Sciatic nerve (tissue), 2 donors: ENCODE data around the gene GPR146. TPM values are rescaled to one million over a fixed set of nuclear protein-coding genes. Genes with fewer than 3 reads are reported as not detected.
"Not testable (repeated sequence)": the region's sequence is repeated elsewhere in the genome, so short reads cannot be mapped to it uniquely, and the experiment has no call there.

Experiments
- ATAC-seq: fragments of 200-7000 bp; cut with Tn5 transposase; one replicate; pipeline ENCODE4 v1.9.1; 2020; ENCODE audit warnings: mild to moderate bottlenecking, moderate library complexity
- DNase-seq: peaks from one replicate; pipeline ENCODE4 v3.0.0-alpha.2; 2020; ENCODE audit warnings: low spot score
- intact Hi-C: fragments of 100-400 bp; cut with DNase I; formaldehyde crosslinking; loops from one replicate; pipeline ENCODE4 v1.14.2; 2022
- total RNA-seq: library from RNA; stranded (reverse); fragmentation: NEBNext Ultra II Directional; extraction: Animal tissue kit (Norgen Biotek cat#: 25700); gene quantifications from one replicate; pipeline ENCODE4 v1.2.1, GENCODE V29; 2021
- donor health status: DM: no; HTN: no; CAD: no.
- donor health status: DM: no; HTN: no; CAD: no.

GPR146 gene
- 50.5 TPM for total RNA-seq

DNA sequence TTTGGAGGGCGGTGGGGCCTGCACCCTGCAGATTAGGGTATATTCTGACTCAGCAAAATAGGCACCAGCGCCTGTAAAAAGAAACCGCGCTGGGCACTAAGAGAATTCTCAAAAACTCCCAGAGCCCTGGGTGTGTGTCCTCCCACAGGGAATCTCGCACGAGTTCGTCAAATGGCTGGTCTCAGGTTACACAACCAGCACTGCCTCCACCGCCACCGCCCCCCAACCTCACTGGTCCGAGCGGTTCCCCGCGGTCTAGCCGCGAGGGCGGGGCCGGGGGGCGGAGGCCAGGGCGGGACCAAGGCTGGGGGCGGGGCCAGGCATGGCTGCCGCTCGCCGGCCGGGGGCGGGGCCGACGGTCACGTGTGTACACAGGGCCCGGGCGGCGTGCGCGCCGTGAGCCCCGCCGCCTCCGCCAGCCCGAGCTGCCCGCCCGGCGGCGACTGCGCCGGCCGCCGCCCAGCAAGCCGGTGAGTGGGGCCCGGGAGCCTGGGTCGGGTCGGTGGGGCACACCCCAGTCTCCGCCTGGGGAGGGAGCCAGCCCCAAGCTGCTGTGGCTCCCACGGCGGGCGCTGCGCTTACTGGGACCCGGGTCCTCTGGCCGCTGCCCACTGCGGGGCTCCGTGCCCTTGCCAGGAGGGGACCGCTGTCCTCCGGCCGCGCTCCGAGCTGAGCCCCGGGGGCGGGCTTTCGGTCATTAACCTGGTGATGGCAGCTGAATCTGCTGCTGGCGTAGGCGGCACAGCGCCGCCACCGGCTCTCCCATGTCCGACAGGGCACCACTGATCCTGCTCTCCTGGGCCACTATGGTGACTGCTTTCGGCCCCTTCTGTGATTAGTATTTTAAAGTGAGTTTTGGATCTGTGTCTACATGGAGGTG lies at the start of gene GPR146:
GPR146 (plus strand) TSS at position 358 of the 880 bp plus-strand sequence. CDS start 12,970 bp downstream, outside the sequence.
- peak; percentile 98 for DNase-seq
- ATAC-seq = peak; percentile 98
- intact Hi-C loops = no loop called here

GRCh38 chr7:994592-995308 lies 49.6 kb upstream of the GPR146 start:
- intact Hi-C loops = loop anchor here (2.0 kb wide), 1 partner anchor 70 kb away; no protein-coding TSS in a partner anchor
- DNase-seq (no peak), ATAC-seq (no peak)

- DNase-seq = no peak
- no peak for ATAC-seq
- intact Hi-C loops = loop anchor here (2.0 kb wide), 1 partner anchor 69 kb away; no protein-coding TSS in a partner anchor
Measured at GRCh38 chr7:995571-995970, 48.8 kb upstream of the GPR146 start.

GRCh38 chr7:996079-996872 lies 48.1 kb upstream of the GPR146 start:
- intact Hi-C loops = no loop called here
- ATAC-seq (no peak), DNase-seq (no peak)

DNA sequence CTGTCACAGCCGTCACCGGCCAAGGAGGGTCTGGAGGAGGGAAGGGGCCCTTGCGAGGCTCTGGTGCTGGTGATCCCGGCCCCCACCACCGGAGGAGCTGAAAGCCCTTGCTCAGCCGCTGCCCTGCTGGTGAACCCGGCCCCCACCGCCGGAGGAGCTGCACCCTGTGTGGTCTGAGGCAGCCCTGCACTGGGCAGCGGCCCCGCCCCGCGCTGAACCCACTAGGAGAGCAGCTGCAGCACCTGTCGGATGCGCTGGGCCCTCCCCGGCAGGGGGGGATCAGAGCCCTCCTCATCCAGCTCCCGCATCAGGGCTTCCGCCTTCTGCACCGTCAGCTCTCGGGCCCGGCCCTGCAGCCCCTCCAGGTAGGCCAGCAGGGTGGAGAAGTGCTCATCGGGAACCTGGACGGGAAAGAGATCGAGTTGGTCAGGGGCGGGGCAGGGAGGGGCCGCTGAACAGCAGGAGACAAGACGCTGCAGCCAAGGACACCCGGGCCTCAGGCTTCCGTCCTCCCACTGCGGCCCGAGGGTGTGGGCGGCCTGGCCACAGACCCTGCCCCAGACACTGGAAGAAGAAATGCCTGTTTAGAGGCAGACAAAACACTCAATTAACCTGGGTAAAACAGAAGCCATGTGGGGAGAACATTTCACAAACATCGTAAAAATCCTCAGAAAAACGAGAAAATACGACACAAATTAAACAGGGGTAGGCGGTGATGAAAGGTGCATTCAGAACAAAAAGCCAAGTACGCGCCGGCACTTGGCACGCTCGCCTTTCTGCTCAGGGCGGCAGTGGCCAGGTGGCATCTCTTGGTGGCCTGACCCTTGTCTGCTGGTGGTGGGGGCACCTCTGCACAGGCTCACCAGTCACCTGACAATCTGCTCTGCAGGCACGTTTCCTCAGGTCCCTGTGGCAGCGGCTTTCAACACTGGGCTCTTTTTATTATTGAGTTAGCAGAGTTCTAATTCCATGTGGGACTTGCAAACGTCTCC lies 46.6 kb upstream of the GPR146 start:
- DNase-seq (no peak), ATAC-seq (no peak)
- intact Hi-C loops = no loop called here

- ATAC-seq = peak; percentile 40
- DNase-seq = no peak
- intact Hi-C loops = no loop called here
Measured at GRCh38 chr7:999149-999879, 45.0 kb upstream of the GPR146 start.

- ATAC-seq (no peak), DNase-seq (no peak)
- intact Hi-C loops = no loop called here
Measured at GRCh38 chr7:999941-1000935, 44.1 kb upstream of the GPR146 start.

- DNase-seq, intact Hi-C loops: not testable (repeated sequence)
Measured at GRCh38 chr7:1001069-1001770, 43.1 kb upstream of the GPR146 start.

GRCh38 chr7:1002026-1002425 lies 42.3 kb upstream of the GPR146 start:
- intact Hi-C loops, DNase-seq, ATAC-seq: not testable (repeated sequence)

More at GRCh38 chr7:1001069-1001770, 43.1 kb upstream of the GPR146 start:
- peak; percentile 39 for ATAC-seq

- ATAC-seq, intact Hi-C loops: not testable (repeated sequence)
Measured at GRCh38 chr7:1002445-1002844, 41.9 kb upstream of the GPR146 start.

DNA sequence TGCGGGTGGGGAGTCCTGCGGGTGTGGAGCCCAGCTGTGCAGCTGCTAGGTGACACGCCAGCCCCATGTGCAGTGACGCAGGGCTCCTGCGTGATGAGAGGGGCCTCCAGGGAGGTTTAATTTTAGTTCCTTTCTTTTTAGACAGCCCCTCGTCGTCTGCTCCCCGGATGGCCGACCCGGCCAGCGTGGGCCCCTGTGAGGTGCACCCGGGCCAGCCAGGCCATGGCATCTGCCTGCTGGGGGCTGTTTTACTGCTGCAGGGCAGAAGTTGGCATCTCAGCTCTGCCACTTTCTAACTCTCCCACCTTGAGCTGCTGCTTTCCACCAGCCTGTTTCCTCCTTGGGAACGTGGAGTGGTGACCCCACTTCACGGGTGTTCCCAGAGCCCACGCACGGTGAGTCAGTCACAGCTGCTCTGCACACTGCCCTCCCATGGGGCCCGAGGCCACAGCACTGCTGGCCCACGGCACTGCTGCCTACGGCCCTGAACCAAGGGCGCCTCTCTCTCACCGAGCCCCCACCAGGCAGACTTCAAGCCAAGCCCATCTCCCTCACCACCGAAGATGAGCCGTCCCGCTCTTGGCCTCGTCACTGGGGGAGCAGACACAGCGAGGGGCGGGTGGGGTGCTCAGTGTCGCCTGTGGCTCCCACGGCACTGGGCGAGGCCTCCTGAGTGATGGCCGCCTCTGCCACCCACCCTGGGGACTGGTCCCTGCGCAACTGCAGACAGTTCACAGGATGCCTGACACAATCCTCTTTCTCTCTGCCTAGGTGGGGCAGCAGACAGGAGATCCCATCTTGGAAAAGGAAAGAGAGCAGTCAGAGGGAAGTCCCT lies 40.1 kb upstream of the GPR146 start:
- DNase-seq (no peak), ATAC-seq (peak; percentile 6)

More at GRCh38 chr7:1002445-1002844, 41.9 kb upstream of the GPR146 start:
- not testable (repeated sequence) for DNase-seq

GRCh38 chr7:1005303-1005702 lies 39.0 kb upstream of the GPR146 start:
- DNase-seq (no peak), ATAC-seq (no peak)
- intact Hi-C loops = loop anchor here (5.0 kb wide), 1 partner anchor 867 kb away; no protein-coding TSS in a partner anchor

More for the DNA sequence above, 40.1 kb upstream of the GPR146 start:
- intact Hi-C loops = no loop called here

GRCh38 chr7:1007901-1008300 lies 36.4 kb upstream of the GPR146 start:
- intact Hi-C loops = loop anchor here (5.0 kb wide), 1 partner anchor 864 kb away; no protein-coding TSS in a partner anchor
- no peak for DNase-seq
- ATAC-seq = no peak

GRCh38 chr7:1008733-1009363 lies 35.5 kb upstream of the GPR146 start:
- intact Hi-C loops = loop anchor here (5.0 kb wide), 1 partner anchor 863 kb away; no protein-coding TSS in a partner anchor
- DNase-seq (no peak), ATAC-seq (no peak)
